DOHH2 (cell line): ENCODE measurements around the gene FIBP.

Experiments used
- EZH2phosphoT487 ChIP-seq: fragments of 200-600 bp; sonication (generic); IDR thresholded peaks from 2 replicates; pipeline ENCODE4 v1.6.1; 2017; ENCODE audit warnings: borderline replicate concordance, mild to moderate bottlenecking, antibody characterized with exemption, low read length, moderate library complexity, mixed read lengths
- TF ChIP-seq, protein P1 (sequence below): fragments of 200-600 bp; sonication (generic); IDR thresholded peaks from one replicate; pipeline ENCODE4 v1.5.1; 2014; ENCODE audit warnings: antibody characterized with exemption, mild to moderate bottlenecking, low read depth, low read length; ENCODE audit not compliant: poor library complexity, severe bottlenecking

DNA sequence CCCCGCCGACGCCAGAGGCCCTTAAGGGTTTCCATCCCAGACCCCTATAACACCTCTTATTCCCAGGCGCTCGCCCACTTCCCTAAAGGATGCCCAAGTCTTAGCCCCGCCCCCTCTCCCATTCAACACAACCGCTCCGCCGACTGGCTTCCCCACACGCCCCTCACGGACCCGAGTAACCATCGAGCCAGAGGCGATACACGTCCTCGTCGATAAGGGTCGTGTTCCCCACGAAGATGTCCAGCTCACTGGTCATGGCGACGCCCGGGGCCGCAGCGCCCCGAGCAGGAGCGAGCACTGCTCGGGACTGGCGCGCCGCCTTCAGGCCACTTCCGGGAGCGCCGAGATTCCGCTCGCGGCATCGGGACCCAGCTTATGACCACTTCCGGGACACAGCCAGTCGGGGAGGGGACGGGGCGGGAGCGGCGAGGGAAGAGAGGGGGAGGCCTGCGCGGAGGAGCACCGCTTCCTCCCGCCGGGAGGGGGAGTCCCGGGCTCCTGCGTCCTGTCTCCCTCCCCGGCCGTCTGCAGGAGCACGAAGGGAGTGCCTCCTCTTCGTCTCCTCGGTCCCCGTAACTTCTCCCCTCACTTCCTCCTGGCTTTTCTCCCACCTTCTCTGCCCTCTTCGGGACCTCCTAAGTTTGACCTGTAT, at the start of gene FIBP:
- no peak for TF ChIP-seq EZH2phosphoT487
- TF ChIP-seq, protein P1, sequence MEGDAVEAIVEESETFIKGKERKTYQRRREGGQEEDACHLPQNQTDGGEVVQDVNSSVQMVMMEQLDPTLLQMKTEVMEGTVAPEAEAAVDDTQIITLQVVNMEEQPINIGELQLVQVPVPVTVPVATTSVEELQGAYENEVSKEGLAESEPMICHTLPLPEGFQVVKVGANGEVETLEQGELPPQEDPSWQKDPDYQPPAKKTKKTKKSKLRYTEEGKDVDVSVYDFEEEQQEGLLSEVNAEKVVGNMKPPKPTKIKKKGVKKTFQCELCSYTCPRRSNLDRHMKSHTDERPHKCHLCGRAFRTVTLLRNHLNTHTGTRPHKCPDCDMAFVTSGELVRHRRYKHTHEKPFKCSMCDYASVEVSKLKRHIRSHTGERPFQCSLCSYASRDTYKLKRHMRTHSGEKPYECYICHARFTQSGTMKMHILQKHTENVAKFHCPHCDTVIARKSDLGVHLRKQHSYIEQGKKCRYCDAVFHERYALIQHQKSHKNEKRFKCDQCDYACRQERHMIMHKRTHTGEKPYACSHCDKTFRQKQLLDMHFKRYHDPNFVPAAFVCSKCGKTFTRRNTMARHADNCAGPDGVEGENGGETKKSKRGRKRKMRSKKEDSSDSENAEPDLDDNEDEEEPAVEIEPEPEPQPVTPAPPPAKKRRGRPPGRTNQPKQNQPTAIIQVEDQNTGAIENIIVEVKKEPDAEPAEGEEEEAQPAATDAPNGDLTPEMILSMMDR: peak; percentile 83
